Measurements from ENCODE around the gene SHANK1. TPM values are rescaled to one million over a fixed set of nuclear protein-coding genes. Genes with fewer than 3 reads are reported as not detected.
"Not testable (repeated sequence)": the region's sequence is repeated elsewhere in the genome, so short reads cannot be mapped to it uniquely, and the experiment has no call there.

Gene SHANK1
- polyA plus RNA-seq, 3 donors: not detected

DNA sequence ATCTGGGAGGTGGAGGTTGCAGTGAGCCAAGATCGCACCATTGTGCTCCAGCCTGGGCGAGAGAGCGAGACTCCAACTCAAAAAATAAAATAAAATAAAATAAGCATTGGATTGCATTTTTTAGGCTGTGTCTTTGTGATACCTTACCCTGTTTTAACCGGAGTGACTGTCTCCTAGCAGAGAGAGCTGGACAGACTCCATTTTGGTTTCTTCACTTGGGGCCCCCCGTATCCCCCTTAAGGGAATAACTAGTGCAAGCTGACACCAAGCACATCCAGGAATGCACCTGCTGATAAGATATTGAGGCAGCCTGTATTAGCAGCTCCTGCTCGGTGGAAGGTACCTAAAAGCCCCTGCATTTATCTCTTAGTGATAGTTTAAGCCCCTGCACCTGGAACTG is 29.9 kb upstream of the SHANK1 start:
- Histone ChIP-seq H3K9me3 (replicated peaks in 1 of 2; ENCODE audit: control insufficient read depth in 1 of 2, insufficient read depth in 1 of 2, low read length in 2 of 2) (no peaks in the 10 kb centered on the region), H3K79me2 (ENCODE audit: insufficient read depth, low read length) (no peaks in the 10 kb centered on the region), H3K4me2 (replicated peaks; ENCODE audit: extremely low read depth, low read length, poor library complexity, severe bottlenecking) (no peak overlapping the region), H3K4me1 (ENCODE audit: control insufficient read depth in 1 of 2, insufficient read depth in 2 of 2, low read length in 2 of 2) (no peaks in the 10 kb centered on the region), H3K4me3 (replicated peaks in 1 of 3; ENCODE audit: low read depth in 2 of 3, low read length in 3 of 3) (no peak overlapping the region), H3K9ac (ENCODE audit: insufficient read depth, low read length, poor library complexity, severe bottlenecking) (no peak overlapping the region), H3K27me3 (ENCODE audit: control insufficient read depth in 2 of 2, insufficient read depth in 2 of 2, low read length in 2 of 2) (no peaks in the 10 kb centered on the region), H3K27ac (ENCODE audit: low read depth in 1 of 2, low read length in 2 of 2) (no peak overlapping the region), H4K20me1 (ENCODE audit: insufficient read depth, low read length) (no peaks in the 10 kb centered on the region), H3K36me3 (replicated peaks in 1 of 2; ENCODE audit: control insufficient read depth in 1 of 2, insufficient read depth in 2 of 2, low read length in 2 of 2) (no peaks in the 10 kb centered on the region), H2AFZ (ENCODE audit: insufficient read depth, low read depth, low read length, poor library complexity, severe bottlenecking) (no peak overlapping the region)
- intact Hi-C loops (cut with micrococcal nuclease): no loop called here
- DNase-seq: no peak
- TF ChIP-seq, protein P1, sequence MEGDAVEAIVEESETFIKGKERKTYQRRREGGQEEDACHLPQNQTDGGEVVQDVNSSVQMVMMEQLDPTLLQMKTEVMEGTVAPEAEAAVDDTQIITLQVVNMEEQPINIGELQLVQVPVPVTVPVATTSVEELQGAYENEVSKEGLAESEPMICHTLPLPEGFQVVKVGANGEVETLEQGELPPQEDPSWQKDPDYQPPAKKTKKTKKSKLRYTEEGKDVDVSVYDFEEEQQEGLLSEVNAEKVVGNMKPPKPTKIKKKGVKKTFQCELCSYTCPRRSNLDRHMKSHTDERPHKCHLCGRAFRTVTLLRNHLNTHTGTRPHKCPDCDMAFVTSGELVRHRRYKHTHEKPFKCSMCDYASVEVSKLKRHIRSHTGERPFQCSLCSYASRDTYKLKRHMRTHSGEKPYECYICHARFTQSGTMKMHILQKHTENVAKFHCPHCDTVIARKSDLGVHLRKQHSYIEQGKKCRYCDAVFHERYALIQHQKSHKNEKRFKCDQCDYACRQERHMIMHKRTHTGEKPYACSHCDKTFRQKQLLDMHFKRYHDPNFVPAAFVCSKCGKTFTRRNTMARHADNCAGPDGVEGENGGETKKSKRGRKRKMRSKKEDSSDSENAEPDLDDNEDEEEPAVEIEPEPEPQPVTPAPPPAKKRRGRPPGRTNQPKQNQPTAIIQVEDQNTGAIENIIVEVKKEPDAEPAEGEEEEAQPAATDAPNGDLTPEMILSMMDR (IDR thresholded peaks at IDR 0.05): no peak
- no peak overlapping the region for H3K4me3 Mint-ChIP-seq
- peaks cover 0 to 1% (median 0%) of the 10 kb centered on the region in 7 donors for H3K9me3 Mint-ChIP-seq
- H3K4me1 Mint-ChIP-seq: no peaks in the 10 kb centered on the region
- no peaks in the 10 kb centered on the region for H3K36me3 Mint-ChIP-seq
- peaks cover 7 to 12% (median 10%) of the 10 kb centered on the region in 3 donors for H3K27me3 Mint-ChIP-seq (ENCODE audit: low read depth in 3 of 3)
- WGBS (ENCODE audit: insufficient coverage): 83% methylated on average over 2 of the region's 6 CpGs
- H3K27ac Mint-ChIP-seq: no peak overlapping the region

DNA sequence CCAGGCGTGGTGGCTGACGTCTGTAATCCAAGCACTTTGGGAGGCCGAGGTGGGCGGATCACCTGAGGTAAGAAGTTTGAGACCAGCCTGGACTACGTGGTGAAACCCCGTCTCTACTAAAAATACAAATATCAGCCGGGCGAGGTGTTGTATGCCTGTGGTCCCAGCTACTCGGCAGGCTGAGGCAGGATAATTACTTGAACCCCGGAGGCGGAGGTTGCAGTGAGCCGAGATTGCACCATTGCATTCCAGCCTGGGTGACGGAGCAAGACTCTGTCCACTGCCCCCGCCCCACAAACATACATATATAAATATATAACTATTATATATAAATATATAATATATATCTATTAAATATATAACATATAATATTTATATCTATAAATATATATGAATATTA is 27.5 kb upstream of the SHANK1 start:
- H3K4me2 ChIP-seq (replicated peaks; ENCODE audit: extremely low read depth, low read length, poor library complexity, severe bottlenecking); H3K4me1 ChIP-seq (ENCODE audit: control insufficient read depth in 1 of 2, insufficient read depth in 2 of 2, low read length in 2 of 2); H3K9ac ChIP-seq (ENCODE audit: insufficient read depth, low read length, poor library complexity, severe bottlenecking); DNase-seq; H3K4me3 Mint-ChIP-seq; H3K79me2 ChIP-seq (ENCODE audit: insufficient read depth, low read length); H3K9me3 Mint-ChIP-seq; H2AFZ ChIP-seq (ENCODE audit: insufficient read depth, low read depth, low read length, poor library complexity, severe bottlenecking); H3K36me3 Mint-ChIP-seq; H3K4me3 ChIP-seq (replicated peaks in 1 of 3; ENCODE audit: low read depth in 2 of 3, low read length in 3 of 3); intact Hi-C loops (cut with micrococcal nuclease); H3K27ac Mint-ChIP-seq; H3K27ac ChIP-seq (ENCODE audit: low read depth in 1 of 2, low read length in 2 of 2); H3K27me3 ChIP-seq (ENCODE audit: control insufficient read depth in 2 of 2, insufficient read depth in 2 of 2, low read length in 2 of 2); H4K20me1 ChIP-seq (ENCODE audit: insufficient read depth, low read length); H3K9me3 ChIP-seq (replicated peaks in 1 of 2; ENCODE audit: control insufficient read depth in 1 of 2, insufficient read depth in 1 of 2, low read length in 2 of 2); H3K4me1 Mint-ChIP-seq; H3K36me3 ChIP-seq (replicated peaks in 1 of 2; ENCODE audit: control insufficient read depth in 1 of 2, insufficient read depth in 2 of 2, low read length in 2 of 2): not testable (repeated sequence)
- peaks cover 7 to 15% (median 10%) of the 10 kb centered on the region in 3 donors for H3K27me3 Mint-ChIP-seq (ENCODE audit: low read depth in 3 of 3)
- WGBS (ENCODE audit: insufficient coverage): 94% methylated on average over 7 of the region's 14 CpGs
